HL-60 (cell line): ENCODE results near the gene TMEM89.

Experiments
- DNase-seq, 2 experiments: peaks; one replicate each; pipeline ENCODE4 v3.0.0-alpha.2; 2010 to 2020; ENCODE audit warnings: low read depth in 1 of 2, low spot score in 1 of 2
- H3K27ac ChIP-seq: fragments of 250-450 bp; sonication (Bioruptor Pico); replicated peaks from 2 replicates; pipeline ENCODE4 v1.5.1; 2020; ENCODE audit warnings: mild to moderate bottlenecking, moderate library complexity
- H3K27me3 ChIP-seq: fragments of 250-450 bp; sonication (Bioruptor Pico); 2 replicates; pipeline ENCODE4 v1.5.1; 2021; ENCODE audit warnings: mild to moderate bottlenecking, moderate library complexity; ENCODE audit not compliant: insufficient read depth, poor library complexity, severe bottlenecking
- H3K4me3 ChIP-seq: replicated peaks from 2 replicates; pipeline ENCODE4 v1.5.1; 2011; ENCODE audit warnings: mild to moderate bottlenecking, control low read depth, low read length; ENCODE audit not compliant: insufficient read depth
- GABPA ChIP-seq: IDR thresholded peaks from 2 replicates; pipeline ENCODE4 v1.6.1; 2012; ENCODE audit warnings: low read depth
- POLR2AphosphoS5 ChIP-seq: IDR thresholded peaks from 2 replicates; pipeline ENCODE4 v1.6.1; 2012; ENCODE audit warnings: low read depth
- REST ChIP-seq: IDR thresholded peaks from 2 replicates; pipeline ENCODE4 v1.6.1; 2012; ENCODE audit warnings: low read depth; ENCODE audit not compliant: insufficient replicate concordance
- SPI1 ChIP-seq: IDR thresholded peaks from 2 replicates; pipeline ENCODE4 v1.6.1; 2012; ENCODE audit warnings: low read depth, mild to moderate bottlenecking, borderline replicate concordance
- TF ChIP-seq, protein P1 (sequence below): IDR thresholded peaks from one replicate; pipeline ENCODE4 v1.5.1; 2011; ENCODE audit warnings: low read length, control low read depth, inconsistent platforms; ENCODE audit not compliant: insufficient read depth

The TMEM89 gene

GRCh38 chr3:48661501-48662144 is 40.1 kb upstream of the TMEM89 start:
- peak overlapping the region; percentile 33 for H3K4me3 ChIP-seq
- peaks cover 3% of the 10 kb centered on the region for H3K27me3 ChIP-seq
- DNase-seq = peak; percentile 51 to 67
- TF ChIP-seq GABPA (no peak), REST (peak; percentile 100)
- no peak overlapping the region for H3K27ac ChIP-seq

- H3K4me3 ChIP-seq = no peak overlapping the region
- H3K27me3 ChIP-seq = peaks cover 3% of the 10 kb centered on the region
- TF ChIP-seq POLR2AphosphoS5 = no peak
- TF ChIP-seq, protein P1, sequence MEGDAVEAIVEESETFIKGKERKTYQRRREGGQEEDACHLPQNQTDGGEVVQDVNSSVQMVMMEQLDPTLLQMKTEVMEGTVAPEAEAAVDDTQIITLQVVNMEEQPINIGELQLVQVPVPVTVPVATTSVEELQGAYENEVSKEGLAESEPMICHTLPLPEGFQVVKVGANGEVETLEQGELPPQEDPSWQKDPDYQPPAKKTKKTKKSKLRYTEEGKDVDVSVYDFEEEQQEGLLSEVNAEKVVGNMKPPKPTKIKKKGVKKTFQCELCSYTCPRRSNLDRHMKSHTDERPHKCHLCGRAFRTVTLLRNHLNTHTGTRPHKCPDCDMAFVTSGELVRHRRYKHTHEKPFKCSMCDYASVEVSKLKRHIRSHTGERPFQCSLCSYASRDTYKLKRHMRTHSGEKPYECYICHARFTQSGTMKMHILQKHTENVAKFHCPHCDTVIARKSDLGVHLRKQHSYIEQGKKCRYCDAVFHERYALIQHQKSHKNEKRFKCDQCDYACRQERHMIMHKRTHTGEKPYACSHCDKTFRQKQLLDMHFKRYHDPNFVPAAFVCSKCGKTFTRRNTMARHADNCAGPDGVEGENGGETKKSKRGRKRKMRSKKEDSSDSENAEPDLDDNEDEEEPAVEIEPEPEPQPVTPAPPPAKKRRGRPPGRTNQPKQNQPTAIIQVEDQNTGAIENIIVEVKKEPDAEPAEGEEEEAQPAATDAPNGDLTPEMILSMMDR = no peak
- TF ChIP-seq GABPA = no peak
- no peak for TF ChIP-seq SPI1
- no peak for TF ChIP-seq REST
- no peak overlapping the region for H3K27ac ChIP-seq
- no peak for DNase-seq
These were observed 39.3 kb upstream of the TMEM89 start for GRCh38 chr3:48660800-48661400.

DNA sequence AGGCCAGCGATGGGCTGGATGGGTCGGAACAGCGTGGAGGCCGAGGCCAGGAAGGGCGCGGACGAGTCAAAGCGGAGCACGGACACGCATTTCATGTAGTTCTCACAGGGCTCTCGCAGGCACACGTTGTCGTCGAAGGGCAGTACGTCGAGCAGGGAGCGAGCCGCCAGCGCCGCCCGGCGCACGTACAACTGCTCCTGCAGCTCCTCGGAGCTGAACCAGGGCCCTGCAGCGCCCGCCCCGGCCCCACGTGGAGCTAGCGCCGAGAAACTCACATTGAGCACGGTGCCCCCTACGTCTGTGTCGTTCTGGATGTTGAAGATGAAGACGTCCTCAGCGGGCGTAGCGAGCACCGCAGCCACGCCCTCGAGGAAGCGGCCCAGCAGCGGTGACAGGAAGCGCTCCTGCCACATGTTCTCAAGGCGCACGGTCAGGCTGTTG is 35.3 kb upstream of the TMEM89 start:
- no peak overlapping the region for H3K4me3 ChIP-seq
- TF ChIP-seq, protein P1 = no peak
- TF ChIP-seq REST (no peak), SPI1 (no peak), GABPA (no peak), POLR2AphosphoS5 (no peak)
- peaks cover 3% of the 10 kb centered on the region for H3K27me3 ChIP-seq
- DNase-seq = no peak
- H3K27ac ChIP-seq = peak overlapping the region; percentile 56; the same call in 1 of the 2 replicates
